HepG2 (cell line): ENCODE data around the gene AATF. TPM values are rescaled to one million over a fixed set of nuclear protein-coding genes. Genes with fewer than 3 reads are reported as not detected.

Source experiments
- ATAC-seq: fragments of 200-7000 bp; cut with Tn5 transposase; 3 replicates; pipeline ENCODE4 v1.9.1; 2020; ENCODE audit warnings: mild to moderate bottlenecking, moderate library complexity
- BruUV-seq: library from RNA; stranded (reverse); fragments of 400-500 nt; replicated peaks from 2 replicates; lab custom pipeline; 2021; lab: Mats Ljungman, UMichigan
- CTCF ChIA-PET: fragments of 300-600 bp; formaldehyde crosslinking; extraction: SDS; loops from one replicate; lab custom pipeline; 2021; ENCODE audit warnings: low total read pairs, inconsistent platforms, low intra/inter-chr PET ratio; lab: Yijun Ruan, JAX
- POLR2A ChIA-PET: fragments of 350-600 bp; sonication (Branson Sonifier 250); formaldehyde crosslinking; loops from one replicate; lab custom pipeline; 2020; ENCODE audit warnings: antibody characterized with exemption, inconsistent platforms; lab: Yijun Ruan, JAX
- DNase-seq: peaks from one replicate; pipeline ENCODE4 v3.0.0-alpha.2; 2015; ENCODE audit warnings: low spot score
- FAIRE-seq: peaks from 3 replicates; lab custom pipeline; 2011; peaks lifted over from hg19 to GRCh38; lab: Jason Lieb, UNC
- H2AFZ ChIP-seq: one replicate; pipeline ENCODE4 v1.6.1; 2011; ENCODE audit warnings: low read length, inconsistent platforms
- H3K27ac ChIP-seq: fragments of 300-600 bp; 3 replicates; pipeline ENCODE4 v1.8.0; 2011; ENCODE audit warnings: mixed run types, mild to moderate bottlenecking, mixed read lengths, low read length, inconsistent platforms; ENCODE audit not compliant: insufficient read depth; ENCODE audit errors: extremely low read length
- H3K27me3 ChIP-seq, 2 experiments: fragments of 200-600 bp in 1 of 2; 2 replicates in 1 of 2; 3 replicates in 1 of 2; pipeline versions ENCODE4 v1.6.0 to v1.8.0; 2011; ENCODE audit warnings: low read length in 2 of 2, mild to moderate bottlenecking in 2 of 2, moderate library complexity in 2 of 2, inconsistent platforms in 1 of 2; ENCODE audit not compliant: insufficient read depth in 2 of 2, control insufficient read depth in 1 of 2
- H3K36me3 ChIP-seq, 2 experiments: fragments of 200-600 bp in 1 of 2; replicated peaks in 1 of 2; 2 replicates in 1 of 2; 3 replicates in 1 of 2; pipeline versions ENCODE4 v1.5.1 to v1.8.0; 2011; ENCODE audit warnings: low read length in 2 of 2, inconsistent platforms in 1 of 2; ENCODE audit not compliant: insufficient read depth in 2 of 2, control insufficient read depth in 1 of 2
- H3K4me1 ChIP-seq: 2 replicates; pipeline ENCODE4 v1.5.1; 2012; ENCODE audit warnings: low read length, inconsistent platforms; ENCODE audit not compliant: insufficient read depth
- H3K4me2 ChIP-seq: 2 replicates; pipeline ENCODE4 v1.6.0; 2011; ENCODE audit warnings: low read depth, low read length, inconsistent platforms
- H3K4me3 ChIP-seq, 3 experiments: fragments of 200-600 bp in 1 of 3; sonication (generic), shearing (Covaris generic) in 1 of 3; replicated peaks in 1 of 3; 2 replicates each; pipeline ENCODE4 v1.5.1; 2011 to 2016; ENCODE audit warnings: low read length in 3 of 3, inconsistent platforms in 2 of 3, low read depth in 2 of 3, mild to moderate bottlenecking in 2 of 3, control low read depth in 1 of 3, mixed read lengths in 1 of 3; ENCODE audit not compliant: insufficient read depth in 1 of 3
- H3K79me2 ChIP-seq: one replicate; pipeline ENCODE4 v1.6.1; 2011; ENCODE audit warnings: low read length, inconsistent platforms; ENCODE audit not compliant: insufficient read depth
- H3K9ac ChIP-seq: 2 replicates; pipeline ENCODE4 v1.6.0; 2011; ENCODE audit warnings: mild to moderate bottlenecking, low read depth, low read length, inconsistent platforms; ENCODE audit not compliant: insufficient read depth
- H3K9me3 ChIP-seq: 2 replicates; pipeline ENCODE4 v1.5.1; 2012; ENCODE audit warnings: mild to moderate bottlenecking, low read length
- H4K20me1 ChIP-seq: 2 replicates; pipeline ENCODE4 v1.6.0; 2011; ENCODE audit warnings: inconsistent platforms, mild to moderate bottlenecking, low read length, moderate library complexity; ENCODE audit not compliant: insufficient read depth
- CHCHD3 ChIP-seq: sonication (generic); formaldehyde crosslinking; IDR thresholded peaks from 2 replicates; pipeline ENCODE4 v1.8.0; 2022; ENCODE audit warnings: mild to moderate bottlenecking, missing genetic modification reagents, moderate library complexity
- EHMT2 ChIP-seq: fragments of 200-600 bp; sonication (generic); IDR thresholded peaks from 2 replicates; pipeline ENCODE4 v1.7.0; 2017; ENCODE audit warnings: antibody characterized with exemption, low read depth, low read length, borderline replicate concordance
- HNRNPH1 ChIP-seq: fragments of 200-400 bp; formaldehyde crosslinking; optimal IDR thresholded peaks from 2 replicates; pipeline ENCODE3; 2017; ENCODE audit warnings: mild to moderate bottlenecking, low read depth, low read length
- POGZ ChIP-seq: sonication (generic); formaldehyde crosslinking; IDR thresholded peaks from 2 replicates; pipeline ENCODE4 v1.4.0; 2020; ENCODE audit warnings: mild to moderate bottlenecking, missing genetic modification reagents
- RCOR2 ChIP-seq: IDR thresholded peaks from 2 replicates; pipeline ENCODE4 v1.6.1; 2016; ENCODE audit warnings: missing biosample characterization, missing genetic modification reagents
- RERE ChIP-seq: IDR thresholded peaks from 2 replicates; pipeline ENCODE4 v1.6.1; 2016; ENCODE audit warnings: low read depth, missing genetic modification reagents, missing compliant biosample characterization
- ZNF205 ChIP-seq: IDR thresholded peaks from 2 replicates; pipeline ENCODE4 v1.6.1; 2018; ENCODE audit warnings: missing biosample characterization, missing genetic modification reagents
- ZNF350 ChIP-seq: sonication (generic); formaldehyde crosslinking; IDR thresholded peaks from 2 replicates; pipeline ENCODE4 v1.4.0; 2020; ENCODE audit warnings: mild to moderate bottlenecking, low read depth, missing genetic modification reagents, borderline replicate concordance
- ZNF431 ChIP-seq: sonication (generic); formaldehyde crosslinking; IDR thresholded peaks from 2 replicates; pipeline ENCODE4 v1.9.0; 2022; ENCODE audit warnings: missing genetic modification reagents, low read depth, mild to moderate bottlenecking, borderline replicate concordance
- ZNF740 ChIP-seq: sonication (generic); formaldehyde crosslinking; IDR thresholded peaks from 2 replicates; pipeline ENCODE4 v1.4.0; 2020; ENCODE audit warnings: missing genetic modification reagents
- WGBS: methylation state at CpG from one replicate; pipeline ENCODE4 v1.1.6; 2017; ENCODE audit warnings: low lambda C conversion rate; 5-methylcytosine and 5-hydroxymethylcytosine counted together
- in situ Hi-C: cut with HindIII; loops from 2 replicates; pipeline ENCODE4 v1.10.0; 2017; ENCODE audit warnings: low pct_unique_long_range_greater_than_20kb; ENCODE audit not compliant: extremely low pct_ligation_motif_present
- intact Hi-C: fragments of 100-400 bp; cut with micrococcal nuclease; formaldehyde crosslinking; loops from one replicate; pipeline ENCODE4 v1.10.0; 2022; ENCODE audit not compliant: unreplicated experiment
- polyA plus RNA-seq, 8 experiments: library from polyadenylated mRNA; depleted of rRNA in 3 of 8; stranded (reverse) in 7 of 8; unstranded in 1 of 8; fragments of >200 nt; fragmentation: Illumina TruSeq in 4 of 8; extraction: Trizol in 4 of 8; gene quantifications; 2 replicates each; pipeline versions ENCODE4 v1.2.1 to v1.2.3, GENCODE V29; 2011 to 2016; ENCODE audit warnings: low read depth in 4 of 8, missing spikeins in 1 of 8, mixed read lengths in 1 of 8; ENCODE audit not compliant: insufficient read depth in 1 of 8
- total RNA-seq, 5 experiments: library from RNA; depleted of rRNA; stranded (reverse); fragments of >200 nt; fragmentation: Illumina TruSeq; extraction: Trizol; gene quantifications; 2 replicates each; pipeline ENCODE4 v1.2.3, GENCODE V29; 2016; ENCODE audit warnings: low read depth in 1 of 5
- TF ChIP-seq, protein P1 (sequence below): sonication (generic); formaldehyde crosslinking; IDR thresholded peaks from 2 replicates; pipeline ENCODE4 v1.4.0; 2020; ENCODE audit warnings: missing genetic modification reagents, borderline replicate concordance
- TF ChIP-seq, protein P2 (sequence below): sonication (generic); formaldehyde crosslinking; IDR thresholded peaks from 2 replicates; pipeline ENCODE4 v1.4.0; 2020; ENCODE audit warnings: low read depth, missing genetic modification reagents

The AATF gene
- total and polyA plus RNA-seq, 2 of the 13 experiments (the other 11 are each of a cell fraction or from before 2014, with no cell fraction given): 9.1 to 53.3 TPM

DNA sequence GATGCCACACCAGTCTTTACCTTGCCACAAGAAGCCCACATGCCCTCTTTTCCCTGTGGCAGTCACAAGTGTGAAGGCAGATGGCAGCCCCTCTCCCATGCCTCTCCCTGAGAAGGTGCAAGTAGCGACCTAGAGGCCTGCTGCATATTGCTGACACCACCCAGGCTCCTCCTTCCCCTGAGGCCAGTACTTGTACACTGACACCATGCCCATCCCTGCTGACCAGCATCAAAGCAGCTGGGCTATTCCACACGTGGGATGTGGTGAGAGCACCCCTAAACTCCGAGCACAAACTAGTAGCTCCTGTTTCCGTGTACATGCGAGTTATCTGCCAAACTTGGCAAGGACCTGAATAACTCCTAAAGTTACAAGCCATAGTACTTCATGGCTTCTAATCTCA, 149.4 kb downstream of the AATF start:
- in situ Hi-C loops: no loop called here
- Histone ChIP-seq H3K79me2 (no peaks in the 10 kb centered on the region), H2AFZ (no peak overlapping the region), H3K4me1 (no peaks in the 10 kb centered on the region), H4K20me1 (no peaks in the 10 kb centered on the region), H3K4me3 (no peak overlapping the region), H3K9me3 (no peaks in the 10 kb centered on the region), H3K9ac (no peak overlapping the region), H3K27ac (no peak overlapping the region), H3K4me2 (no peak overlapping the region), H3K36me3 (peaks cover 40 to 74% of the 10 kb centered on the region in 2 experiments), H3K27me3 (no peaks in the 10 kb centered on the region)
- BruUV-seq: no TSS peak
- POLR2A ChIA-PET: no interaction called here
- ATAC-seq (no peak), FAIRE-seq (no peak), DNase-seq (no peak)
- intact Hi-C loops: no loop called here
- WGBS: 95% methylated on average over 4 of the region's 5 CpGs
- CTCF ChIA-PET: no interaction called here
- TF ChIP-seq ZNF205 (CRISPR knock-in tag) (no peak), EHMT2 (no peak), ZNF350 (CRISPR knock-in tag) (no peak), RERE (CRISPR knock-in tag) (no peak), ZNF740 (no peak), HNRNPH1 (no peak), ZNF431 (no peak), CHCHD3 (no peak), RCOR2 (CRISPR knock-in tag) (no peak), POGZ (CRISPR knock-in tag) (no peak)
- TF ChIP-seq, protein P1, sequence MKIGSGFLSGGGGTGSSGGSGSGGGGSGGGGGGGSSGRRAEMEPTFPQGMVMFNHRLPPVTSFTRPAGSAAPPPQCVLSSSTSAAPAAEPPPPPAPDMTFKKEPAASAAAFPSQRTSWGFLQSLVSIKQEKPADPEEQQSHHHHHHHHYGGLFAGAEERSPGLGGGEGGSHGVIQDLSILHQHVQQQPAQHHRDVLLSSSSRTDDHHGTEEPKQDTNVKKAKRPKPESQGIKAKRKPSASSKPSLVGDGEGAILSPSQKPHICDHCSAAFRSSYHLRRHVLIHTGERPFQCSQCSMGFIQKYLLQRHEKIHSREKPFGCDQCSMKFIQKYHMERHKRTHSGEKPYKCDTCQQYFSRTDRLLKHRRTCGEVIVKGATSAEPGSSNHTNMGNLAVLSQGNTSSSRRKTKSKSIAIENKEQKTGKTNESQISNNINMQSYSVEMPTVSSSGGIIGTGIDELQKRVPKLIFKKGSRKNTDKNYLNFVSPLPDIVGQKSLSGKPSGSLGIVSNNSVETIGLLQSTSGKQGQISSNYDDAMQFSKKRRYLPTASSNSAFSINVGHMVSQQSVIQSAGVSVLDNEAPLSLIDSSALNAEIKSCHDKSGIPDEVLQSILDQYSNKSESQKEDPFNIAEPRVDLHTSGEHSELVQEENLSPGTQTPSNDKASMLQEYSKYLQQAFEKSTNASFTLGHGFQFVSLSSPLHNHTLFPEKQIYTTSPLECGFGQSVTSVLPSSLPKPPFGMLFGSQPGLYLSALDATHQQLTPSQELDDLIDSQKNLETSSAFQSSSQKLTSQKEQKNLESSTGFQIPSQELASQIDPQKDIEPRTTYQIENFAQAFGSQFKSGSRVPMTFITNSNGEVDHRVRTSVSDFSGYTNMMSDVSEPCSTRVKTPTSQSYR (CRISPR knock-in tag): no peak
- TF ChIP-seq, protein P2, sequence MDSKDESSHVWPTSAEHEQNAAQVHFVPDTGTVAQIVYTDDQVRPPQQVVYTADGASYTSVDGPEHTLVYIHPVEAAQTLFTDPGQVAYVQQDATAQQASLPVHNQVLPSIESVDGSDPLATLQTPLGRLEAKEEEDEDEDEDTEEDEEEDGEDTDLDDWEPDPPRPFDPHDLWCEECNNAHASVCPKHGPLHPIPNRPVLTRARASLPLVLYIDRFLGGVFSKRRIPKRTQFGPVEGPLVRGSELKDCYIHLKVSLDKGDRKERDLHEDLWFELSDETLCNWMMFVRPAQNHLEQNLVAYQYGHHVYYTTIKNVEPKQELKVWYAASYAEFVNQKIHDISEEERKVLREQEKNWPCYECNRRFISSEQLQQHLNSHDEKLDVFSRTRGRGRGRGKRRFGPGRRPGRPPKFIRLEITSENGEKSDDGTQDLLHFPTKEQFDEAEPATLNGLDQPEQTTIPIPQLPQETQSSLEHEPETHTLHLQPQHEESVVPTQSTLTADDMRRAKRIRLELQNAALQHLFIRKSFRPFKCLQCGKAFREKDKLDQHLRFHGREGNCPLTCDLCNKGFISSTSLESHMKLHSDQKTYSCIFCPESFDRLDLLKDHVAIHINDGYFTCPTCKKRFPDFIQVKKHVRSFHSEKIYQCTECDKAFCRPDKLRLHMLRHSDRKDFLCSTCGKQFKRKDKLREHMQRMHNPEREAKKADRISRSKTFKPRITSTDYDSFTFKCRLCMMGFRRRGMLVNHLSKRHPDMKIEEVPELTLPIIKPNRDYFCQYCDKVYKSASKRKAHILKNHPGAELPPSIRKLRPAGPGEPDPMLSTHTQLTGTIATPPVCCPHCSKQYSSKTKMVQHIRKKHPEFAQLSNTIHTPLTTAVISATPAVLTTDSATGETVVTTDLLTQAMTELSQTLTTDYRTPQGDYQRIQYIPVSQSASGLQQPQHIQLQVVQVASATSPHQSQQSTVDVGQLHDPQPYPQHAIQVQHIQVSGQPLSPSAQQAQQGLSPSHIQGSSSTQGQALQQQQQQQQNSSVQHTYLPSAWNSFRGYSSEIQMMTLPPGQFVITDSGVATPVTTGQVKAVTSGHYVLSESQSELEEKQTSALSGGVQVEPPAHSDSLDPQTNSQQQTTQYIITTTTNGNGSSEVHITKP (CRISPR knock-in tag): no peak
